Measurements from ENCODE around the gene ZNF155.

The ZNF155 gene

DNA sequence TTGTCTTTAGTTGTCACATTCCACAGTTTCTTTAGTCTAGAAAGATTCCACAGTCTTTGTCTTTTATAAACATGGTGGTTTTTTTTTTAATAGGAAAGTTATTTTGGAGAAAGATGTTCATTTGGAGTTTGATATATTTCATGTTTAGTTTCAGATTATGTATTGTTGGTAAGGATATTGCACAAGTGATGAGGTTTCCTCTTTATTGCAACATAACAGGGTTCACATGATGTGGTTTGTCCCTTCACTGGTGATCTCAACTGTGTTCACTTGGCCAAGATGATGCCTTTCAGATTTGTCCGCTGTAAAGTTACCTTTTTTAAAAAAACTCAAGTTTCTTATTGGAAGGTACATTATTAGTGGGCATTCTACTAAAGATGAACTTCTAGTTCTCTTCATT is 22.0 kb downstream of the ZNF155 start:
- no peak for DNase-seq

DNA sequence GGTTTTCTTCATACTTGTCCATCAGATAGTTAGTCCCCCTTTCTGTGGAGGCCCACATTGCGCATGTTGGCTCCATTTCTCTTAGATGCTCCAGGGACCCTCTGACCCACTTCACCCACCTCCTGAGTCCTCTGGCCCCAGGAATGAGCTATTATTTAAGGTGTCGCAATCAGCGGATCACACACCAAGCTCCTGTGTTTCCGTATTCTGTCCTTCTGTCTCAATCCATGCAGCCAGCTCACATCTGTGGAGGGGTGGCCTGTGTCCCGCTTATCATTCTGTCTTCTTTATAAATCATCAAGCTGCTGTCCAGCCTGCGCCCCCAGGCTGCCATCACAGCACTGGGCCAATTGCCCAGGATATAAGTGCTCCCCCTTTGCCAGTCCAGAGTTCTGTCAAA is 23.5 kb downstream of the ZNF155 start:
- no peak for DNase-seq

DNA sequence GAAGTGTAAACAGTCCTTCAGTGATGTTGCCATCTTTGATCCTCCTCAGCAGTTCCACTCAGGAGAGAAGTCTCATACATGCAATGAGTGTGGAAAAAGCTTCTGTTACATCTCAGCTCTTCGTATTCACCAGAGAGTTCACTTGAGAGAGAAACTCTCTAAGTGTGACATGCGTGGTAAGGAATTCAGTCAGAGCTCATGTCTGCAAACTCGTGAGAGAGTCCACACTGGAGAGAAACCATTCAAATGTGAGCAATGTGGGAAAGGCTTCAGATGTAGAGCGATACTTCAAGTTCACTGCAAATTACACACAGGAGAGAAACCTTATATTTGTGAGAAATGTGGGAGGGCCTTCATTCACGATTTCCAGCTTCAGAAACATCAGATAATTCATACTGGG is 26.5 kb downstream of the ZNF155 start:
- no peak for DNase-seq

DNA sequence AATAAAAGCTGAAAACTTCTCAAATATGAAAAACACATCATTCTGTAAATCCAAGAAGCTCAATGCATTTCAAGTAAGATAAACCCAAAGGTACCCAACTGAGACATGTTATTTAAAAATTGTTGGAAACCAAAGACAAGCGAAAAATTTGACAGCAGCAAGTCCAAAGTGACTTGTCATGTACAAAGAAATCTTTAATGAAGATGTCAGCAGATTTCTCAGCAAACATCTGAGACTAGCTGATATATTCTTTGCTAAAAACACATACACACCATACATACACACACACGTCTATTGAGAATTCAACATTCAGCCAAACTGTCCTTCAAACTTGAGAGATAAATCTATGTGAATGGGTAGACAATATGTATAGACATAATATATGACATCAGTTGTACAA is 35.5 kb downstream of the ZNF155 start:
- DNase-seq, result no peak

DNA sequence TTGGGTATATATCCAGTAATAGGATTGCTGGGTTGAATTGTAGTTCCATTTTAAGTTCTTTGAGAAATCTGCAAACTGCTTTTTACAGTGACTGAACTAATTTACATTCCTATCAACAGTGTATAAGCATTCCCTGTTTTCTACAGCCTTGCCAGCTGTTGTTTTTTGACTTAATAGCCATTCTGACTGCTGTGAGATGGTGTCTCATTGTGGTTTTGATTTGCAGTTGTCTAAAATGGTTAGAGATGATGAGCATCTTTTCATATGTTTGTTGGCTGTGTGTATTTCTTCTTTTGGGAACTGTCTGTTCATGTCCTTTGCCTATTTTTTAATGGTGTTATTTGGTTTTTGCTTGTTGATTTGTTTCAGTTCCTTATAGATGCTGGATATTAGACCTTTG is 37.2 kb downstream of the ZNF155 start:
- no peak for DNase-seq

DNA sequence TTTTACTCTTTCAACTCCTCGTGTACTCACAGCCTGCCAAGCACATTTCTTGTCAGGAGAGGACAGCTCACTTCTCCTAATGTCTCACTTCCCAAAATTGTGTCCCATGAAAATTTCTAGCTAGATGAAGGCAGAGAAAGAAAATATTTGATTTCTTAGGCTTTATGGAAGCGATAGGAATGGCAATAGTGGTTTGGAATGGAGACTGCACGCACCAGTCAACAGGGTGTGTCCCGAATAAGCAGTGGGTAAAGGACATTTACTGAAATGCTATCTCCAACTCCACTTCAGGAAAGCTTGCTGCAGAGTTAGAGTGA is 40.9 kb downstream of the ZNF155 start:
- no peak for DNase-seq

DNA sequence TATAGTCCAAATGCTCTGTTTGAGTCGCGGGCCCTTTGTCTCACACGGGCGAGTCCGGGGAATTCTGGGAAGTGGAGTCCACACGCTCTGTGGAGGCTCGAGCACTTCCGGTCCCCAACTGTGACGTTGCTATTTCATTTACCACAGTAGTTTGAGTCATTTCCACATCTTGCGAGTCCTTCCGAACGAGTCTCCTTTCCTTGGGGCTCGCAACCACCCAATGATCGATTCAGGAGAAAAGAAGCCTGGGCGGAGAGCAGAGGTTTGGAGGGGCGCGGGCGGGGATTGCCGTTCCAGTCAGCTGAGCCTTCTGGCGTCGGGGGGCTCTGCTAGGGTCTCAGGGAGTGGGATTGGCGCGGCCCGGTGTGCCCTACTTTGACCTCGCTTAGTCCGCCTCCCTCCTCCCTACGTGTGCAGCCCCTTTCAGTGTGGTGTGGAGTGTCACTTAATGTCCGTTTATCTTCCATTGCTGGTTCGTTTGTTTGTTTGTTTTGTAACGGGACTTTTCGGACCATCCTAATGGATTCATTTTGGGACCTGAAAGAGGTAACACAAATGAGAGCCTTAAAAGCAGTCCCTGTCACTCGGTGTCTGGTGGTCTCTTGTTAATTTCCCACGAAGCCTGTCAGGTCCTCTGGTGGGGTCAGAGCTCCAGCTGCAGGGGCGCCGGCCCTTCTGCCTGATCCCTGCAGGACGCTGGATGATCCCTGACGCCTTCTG is 41.4 kb downstream of the ZNF155 start, which contains the start of gene ZNF222:
Gene ZNF222 (plus strand): TSS at position 163 of the 720 bp plus-strand sequence. CDS start 58 bp downstream, at position 221.
- DNase-seq, result peak; percentile 85

DNA sequence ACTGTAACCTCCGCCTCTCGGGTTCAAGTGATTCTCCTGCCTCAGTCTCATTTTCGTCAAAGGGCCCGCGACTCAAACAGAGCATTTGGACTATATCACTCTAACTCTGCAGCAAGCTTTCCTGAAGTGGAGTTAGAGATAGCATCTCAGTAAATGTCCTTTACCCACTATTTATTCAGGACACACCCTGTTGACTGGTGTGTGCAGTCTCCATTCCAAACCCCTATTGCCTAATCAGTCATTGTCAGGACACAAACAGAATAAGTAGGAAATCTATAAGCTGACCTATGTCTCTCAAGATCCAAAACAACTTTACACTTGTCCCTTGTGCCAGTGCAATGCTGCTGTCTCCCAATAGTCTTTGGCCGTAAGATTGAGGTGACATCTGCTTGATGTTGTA is 42.6 kb downstream of the ZNF155 start:
- DNase-seq, result no peak

DNA sequence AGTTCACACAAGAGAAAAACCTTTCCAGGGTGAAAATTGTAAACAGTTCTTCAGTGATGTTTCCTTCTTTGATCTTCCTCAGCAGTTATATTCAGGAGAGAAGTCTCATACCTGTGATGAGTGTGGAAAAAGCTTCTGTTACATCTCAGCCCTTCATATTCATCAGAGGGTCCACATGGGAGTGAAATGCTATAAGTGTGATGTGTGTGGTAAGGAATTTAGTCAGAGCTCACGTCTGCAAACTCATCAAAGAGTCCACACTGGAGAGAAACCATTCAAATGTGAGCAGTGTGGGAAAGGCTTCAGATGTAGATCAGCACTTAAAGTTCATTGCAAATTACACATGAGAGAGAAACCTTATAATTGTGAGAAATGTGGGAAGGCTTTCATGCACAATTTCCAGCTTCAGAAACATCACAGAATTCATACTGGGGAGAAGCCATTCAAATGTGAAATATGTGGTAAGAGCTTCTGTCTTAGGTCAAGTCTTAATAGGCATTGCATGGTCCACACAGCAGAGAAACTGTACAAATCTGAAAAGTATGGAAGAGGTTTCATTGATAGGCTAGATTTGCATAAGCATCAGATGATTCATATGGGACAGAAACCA is 48.1 kb downstream of the ZNF155 start:
- no peak for DNase-seq

DNA sequence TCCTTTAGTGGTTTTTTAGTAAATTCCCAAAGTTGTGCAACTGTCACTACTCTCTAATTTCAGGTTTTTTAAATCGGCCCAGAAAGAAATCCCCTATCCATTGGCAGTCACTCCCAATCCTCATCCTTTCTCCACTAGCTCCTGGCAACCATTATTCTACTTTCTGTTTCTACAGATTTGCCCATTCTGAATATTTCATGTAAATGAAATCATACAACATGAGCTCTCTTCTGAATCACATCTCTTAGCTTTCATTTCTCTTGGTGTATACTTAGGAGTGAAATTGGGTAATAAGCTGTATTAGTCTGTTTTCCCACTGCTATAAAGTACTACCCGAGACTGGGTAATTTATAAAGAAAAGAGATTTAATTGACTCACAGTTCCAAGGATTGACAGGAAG is 58.2 kb downstream of the ZNF155 start:
- DNase-seq, result no peak
